ENCODE measurements around the gene LETM1. TPM values are rescaled to one million over a fixed set of nuclear protein-coding genes. Genes with fewer than 3 reads are reported as not detected.

The LETM1 gene
- total and polyA plus RNA-seq, 2 of the 13 experiments (the other 11 are each of a cell fraction or from before 2014, with no cell fraction given), result 9.7 to 41.6 TPM

DNA sequence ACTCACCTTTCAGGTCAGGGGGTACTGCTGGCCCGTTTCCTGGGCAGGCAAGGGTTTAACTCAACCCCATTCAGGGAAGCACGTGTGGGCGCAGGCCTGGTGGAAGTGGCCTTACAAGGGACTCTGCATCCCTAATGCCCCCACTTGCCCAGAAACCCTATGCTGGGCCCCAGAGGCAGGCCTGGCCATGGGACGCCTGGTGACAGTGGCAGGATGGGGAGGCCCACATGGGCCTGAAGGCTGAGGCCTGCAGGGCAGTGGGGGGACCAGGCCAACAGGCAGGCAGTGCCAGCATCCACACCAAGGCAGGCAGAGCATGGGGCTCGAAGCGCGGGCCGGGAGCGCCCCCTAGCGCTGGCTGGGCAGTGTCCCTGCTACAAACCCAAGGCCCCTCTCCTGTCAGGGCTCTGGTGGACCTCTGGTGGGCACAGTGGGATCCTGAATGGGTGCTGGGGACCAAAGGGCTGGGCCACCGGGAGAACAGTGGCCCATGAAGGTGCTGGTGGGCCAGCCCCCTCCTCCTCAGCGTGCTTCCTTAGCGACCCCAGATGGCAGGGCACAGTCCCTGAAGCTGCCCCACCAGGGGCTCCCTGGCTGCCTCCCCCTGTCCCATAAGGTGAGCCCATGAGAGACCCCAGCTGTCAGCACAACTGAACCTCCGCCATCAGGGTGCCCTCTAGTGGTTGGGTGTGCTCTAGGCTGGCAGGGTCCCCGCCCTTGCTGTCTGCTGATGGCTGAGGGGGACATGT, 46.0 kb downstream of the LETM1 start (continued):
- TF ChIP-seq, protein P1, sequence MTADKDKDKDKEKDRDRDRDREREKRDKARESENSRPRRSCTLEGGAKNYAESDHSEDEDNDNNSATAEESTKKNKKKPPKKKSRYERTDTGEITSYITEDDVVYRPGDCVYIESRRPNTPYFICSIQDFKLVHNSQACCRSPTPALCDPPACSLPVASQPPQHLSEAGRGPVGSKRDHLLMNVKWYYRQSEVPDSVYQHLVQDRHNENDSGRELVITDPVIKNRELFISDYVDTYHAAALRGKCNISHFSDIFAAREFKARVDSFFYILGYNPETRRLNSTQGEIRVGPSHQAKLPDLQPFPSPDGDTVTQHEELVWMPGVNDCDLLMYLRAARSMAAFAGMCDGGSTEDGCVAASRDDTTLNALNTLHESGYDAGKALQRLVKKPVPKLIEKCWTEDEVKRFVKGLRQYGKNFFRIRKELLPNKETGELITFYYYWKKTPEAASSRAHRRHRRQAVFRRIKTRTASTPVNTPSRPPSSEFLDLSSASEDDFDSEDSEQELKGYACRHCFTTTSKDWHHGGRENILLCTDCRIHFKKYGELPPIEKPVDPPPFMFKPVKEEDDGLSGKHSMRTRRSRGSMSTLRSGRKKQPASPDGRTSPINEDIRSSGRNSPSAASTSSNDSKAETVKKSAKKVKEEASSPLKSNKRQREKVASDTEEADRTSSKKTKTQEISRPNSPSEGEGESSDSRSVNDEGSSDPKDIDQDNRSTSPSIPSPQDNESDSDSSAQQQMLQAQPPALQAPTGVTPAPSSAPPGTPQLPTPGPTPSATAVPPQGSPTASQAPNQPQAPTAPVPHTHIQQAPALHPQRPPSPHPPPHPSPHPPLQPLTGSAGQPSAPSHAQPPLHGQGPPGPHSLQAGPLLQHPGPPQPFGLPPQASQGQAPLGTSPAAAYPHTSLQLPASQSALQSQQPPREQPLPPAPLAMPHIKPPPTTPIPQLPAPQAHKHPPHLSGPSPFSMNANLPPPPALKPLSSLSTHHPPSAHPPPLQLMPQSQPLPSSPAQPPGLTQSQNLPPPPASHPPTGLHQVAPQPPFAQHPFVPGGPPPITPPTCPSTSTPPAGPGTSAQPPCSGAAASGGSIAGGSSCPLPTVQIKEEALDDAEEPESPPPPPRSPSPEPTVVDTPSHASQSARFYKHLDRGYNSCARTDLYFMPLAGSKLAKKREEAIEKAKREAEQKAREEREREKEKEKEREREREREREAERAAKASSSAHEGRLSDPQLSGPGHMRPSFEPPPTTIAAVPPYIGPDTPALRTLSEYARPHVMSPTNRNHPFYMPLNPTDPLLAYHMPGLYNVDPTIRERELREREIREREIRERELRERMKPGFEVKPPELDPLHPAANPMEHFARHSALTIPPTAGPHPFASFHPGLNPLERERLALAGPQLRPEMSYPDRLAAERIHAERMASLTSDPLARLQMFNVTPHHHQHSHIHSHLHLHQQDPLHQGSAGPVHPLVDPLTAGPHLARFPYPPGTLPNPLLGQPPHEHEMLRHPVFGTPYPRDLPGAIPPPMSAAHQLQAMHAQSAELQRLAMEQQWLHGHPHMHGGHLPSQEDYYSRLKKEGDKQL (CRISPR knock-in tag; IDR thresholded peaks at IDR 0.05; ENCODE audit: low read depth), result no peak
- TF ChIP-seq, protein P2, sequence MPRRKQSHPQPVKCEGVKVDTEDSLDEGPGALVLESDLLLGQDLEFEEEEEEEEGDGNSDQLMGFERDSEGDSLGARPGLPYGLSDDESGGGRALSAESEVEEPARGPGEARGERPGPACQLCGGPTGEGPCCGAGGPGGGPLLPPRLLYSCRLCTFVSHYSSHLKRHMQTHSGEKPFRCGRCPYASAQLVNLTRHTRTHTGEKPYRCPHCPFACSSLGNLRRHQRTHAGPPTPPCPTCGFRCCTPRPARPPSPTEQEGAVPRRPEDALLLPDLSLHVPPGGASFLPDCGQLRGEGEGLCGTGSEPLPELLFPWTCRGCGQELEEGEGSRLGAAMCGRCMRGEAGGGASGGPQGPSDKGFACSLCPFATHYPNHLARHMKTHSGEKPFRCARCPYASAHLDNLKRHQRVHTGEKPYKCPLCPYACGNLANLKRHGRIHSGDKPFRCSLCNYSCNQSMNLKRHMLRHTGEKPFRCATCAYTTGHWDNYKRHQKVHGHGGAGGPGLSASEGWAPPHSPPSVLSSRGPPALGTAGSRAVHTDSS (CRISPR knock-in tag; conservative IDR thresholded peaks at IDR 0.05), result no peak
- TF ChIP-seq ATAD3A (CRISPR knock-in tag; IDR thresholded peaks at IDR 0.05) (no peak), ZFP37 (CRISPR knock-in tag; IDR thresholded peaks at IDR 0.05; ENCODE audit: borderline replicate concordance) (no peak), ZNF530 (CRISPR knock-in tag; IDR thresholded peaks at IDR 0.05; ENCODE audit: low read depth) (no peak), AGO2 (optimal IDR thresholded peaks at IDR 0.05; ENCODE audit: low read depth, low read length) (peak; percentile 100), ZFYVE20 (CRISPR knock-in tag; IDR thresholded peaks at IDR 0.05; ENCODE audit: borderline replicate concordance, low read depth) (no peak), RELA (CRISPR knock-in tag; IDR thresholded peaks at IDR 0.05) (no peak), ZNF253 (CRISPR knock-in tag; IDR thresholded peaks at IDR 0.05; ENCODE audit: borderline replicate concordance) (no peak), ZBTB20 (CRISPR knock-in tag; IDR thresholded peaks at IDR 0.05; ENCODE audit: borderline replicate concordance, low read depth) (no peak)
- TF ChIP-seq, protein P3, sequence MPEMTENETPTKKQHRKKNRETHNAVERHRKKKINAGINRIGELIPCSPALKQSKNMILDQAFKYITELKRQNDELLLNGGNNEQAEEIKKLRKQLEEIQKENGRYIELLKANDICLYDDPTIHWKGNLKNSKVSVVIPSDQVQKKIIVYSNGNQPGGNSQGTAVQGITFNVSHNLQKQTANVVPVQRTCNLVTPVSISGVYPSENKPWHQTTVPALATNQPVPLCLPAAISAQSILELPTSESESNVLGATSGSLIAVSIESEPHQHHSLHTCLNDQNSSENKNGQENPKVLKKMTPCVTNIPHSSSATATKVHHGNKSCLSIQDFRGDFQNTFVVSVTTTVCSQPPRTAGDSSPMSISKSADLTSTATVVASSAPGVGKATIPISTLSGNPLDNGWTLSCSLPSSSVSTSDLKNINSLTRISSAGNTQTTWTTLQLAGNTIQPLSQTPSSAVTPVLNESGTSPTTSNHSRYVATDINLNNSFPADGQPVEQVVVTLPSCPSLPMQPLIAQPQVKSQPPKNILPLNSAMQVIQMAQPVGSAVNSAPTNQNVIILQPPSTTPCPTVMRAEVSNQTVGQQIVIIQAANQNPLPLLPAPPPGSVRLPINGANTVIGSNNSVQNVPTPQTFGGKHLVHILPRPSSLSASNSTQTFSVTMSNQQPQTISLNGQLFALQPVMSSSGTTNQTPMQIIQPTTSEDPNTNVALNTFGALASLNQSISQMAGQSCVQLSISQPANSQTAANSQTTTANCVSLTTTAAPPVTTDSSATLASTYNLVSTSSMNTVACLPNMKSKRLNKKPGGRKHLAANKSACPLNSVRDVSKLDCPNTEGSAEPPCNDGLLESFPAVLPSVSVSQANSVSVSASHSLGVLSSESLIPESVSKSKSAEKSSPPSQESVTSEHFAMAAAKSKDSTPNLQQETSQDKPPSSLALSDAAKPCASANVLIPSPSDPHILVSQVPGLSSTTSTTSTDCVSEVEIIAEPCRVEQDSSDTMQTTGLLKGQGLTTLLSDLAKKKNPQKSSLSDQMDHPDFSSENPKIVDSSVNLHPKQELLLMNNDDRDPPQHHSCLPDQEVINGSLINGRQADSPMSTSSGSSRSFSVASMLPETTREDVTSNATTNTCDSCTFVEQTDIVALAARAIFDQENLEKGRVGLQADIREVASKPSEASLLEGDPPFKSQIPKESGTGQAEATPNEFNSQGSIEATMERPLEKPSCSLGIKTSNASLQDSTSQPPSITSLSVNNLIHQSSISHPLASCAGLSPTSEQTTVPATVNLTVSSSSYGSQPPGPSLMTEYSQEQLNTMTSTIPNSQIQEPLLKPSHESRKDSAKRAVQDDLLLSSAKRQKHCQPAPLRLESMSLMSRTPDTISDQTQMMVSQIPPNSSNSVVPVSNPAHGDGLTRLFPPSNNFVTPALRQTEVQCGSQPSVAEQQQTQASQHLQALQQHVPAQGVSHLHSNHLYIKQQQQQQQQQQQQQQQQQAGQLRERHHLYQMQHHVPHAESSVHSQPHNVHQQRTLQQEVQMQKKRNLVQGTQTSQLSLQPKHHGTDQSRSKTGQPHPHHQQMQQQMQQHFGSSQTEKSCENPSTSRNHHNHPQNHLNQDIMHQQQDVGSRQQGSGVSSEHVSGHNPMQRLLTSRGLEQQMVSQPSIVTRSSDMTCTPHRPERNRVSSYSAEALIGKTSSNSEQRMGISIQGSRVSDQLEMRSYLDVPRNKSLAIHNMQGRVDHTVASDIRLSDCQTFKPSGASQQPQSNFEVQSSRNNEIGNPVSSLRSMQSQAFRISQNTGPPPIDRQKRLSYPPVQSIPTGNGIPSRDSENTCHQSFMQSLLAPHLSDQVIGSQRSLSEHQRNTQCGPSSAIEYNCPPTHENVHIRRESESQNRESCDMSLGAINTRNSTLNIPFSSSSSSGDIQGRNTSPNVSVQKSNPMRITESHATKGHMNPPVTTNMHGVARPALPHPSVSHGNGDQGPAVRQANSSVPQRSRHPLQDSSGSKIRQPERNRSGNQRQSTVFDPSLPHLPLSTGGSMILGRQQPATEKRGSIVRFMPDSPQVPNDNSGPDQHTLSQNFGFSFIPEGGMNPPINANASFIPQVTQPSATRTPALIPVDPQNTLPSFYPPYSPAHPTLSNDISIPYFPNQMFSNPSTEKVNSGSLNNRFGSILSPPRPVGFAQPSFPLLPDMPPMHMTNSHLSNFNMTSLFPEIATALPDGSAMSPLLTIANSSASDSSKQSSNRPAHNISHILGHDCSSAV (CRISPR knock-in tag; IDR thresholded peaks at IDR 0.05; ENCODE audit: borderline replicate concordance), result no peak
- TF ChIP-seq, protein P4, sequence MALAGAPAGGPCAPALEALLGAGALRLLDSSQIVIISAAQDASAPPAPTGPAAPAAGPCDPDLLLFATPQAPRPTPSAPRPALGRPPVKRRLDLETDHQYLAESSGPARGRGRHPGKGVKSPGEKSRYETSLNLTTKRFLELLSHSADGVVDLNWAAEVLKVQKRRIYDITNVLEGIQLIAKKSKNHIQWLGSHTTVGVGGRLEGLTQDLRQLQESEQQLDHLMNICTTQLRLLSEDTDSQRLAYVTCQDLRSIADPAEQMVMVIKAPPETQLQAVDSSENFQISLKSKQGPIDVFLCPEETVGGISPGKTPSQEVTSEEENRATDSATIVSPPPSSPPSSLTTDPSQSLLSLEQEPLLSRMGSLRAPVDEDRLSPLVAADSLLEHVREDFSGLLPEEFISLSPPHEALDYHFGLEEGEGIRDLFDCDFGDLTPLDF (CRISPR knock-in tag; IDR thresholded peaks at IDR 0.05), result no peak
